Heart left ventricle (tissue), 16 donors: ENCODE results near the gene SAP130. TPM values are rescaled to one million over a fixed set of nuclear protein-coding genes. Genes with fewer than 3 reads are reported as not detected.

ENCODE experiments used
- ATAC-seq, 4 donors: fragments of 200-7000 bp; cut with Tn5 transposase; one replicate each; pipeline ENCODE4 v1.9.1; 2020 to 2022; ENCODE audit warnings: moderate library complexity in 4 of 4, mild to moderate bottlenecking in 3 of 4, moderate number of reproducible peaks in 1 of 4
- DNase-seq, 5 donors: peaks; one replicate each; pipeline ENCODE4 v3.0.0-alpha.2; 2020
- H3K27ac ChIP-seq, 12 donors: fragments of 200-600 bp; sonication (generic) in 4 of 12; one replicate each; pipeline versions ENCODE4 v1.5.0 to v1.8.0; 2016 to 2022; ENCODE audit warnings: mild to moderate bottlenecking in 2 of 12
- H3K27me3 ChIP-seq, 9 donors: fragments of 200-600 bp; sonication (generic) in 2 of 9; one replicate each; pipeline versions ENCODE4 v1.5.1 to v1.8.0; 2016 to 2022; ENCODE audit warnings: mild to moderate bottlenecking in 3 of 9
- H3K36me3 ChIP-seq, 9 donors: fragments of 200-600 bp; sonication (generic) in 2 of 9; one replicate each; pipeline versions ENCODE4 v1.5.0 to v1.8.0; 2018 to 2022; ENCODE audit warnings: mild to moderate bottlenecking in 2 of 9
- H3K4me1 ChIP-seq, 12 donors: fragments of 200-600 bp; sonication (generic) in 4 of 12; one replicate each; pipeline versions ENCODE4 v1.5.0 to v1.8.0; 2016 to 2022; ENCODE audit warnings: mild to moderate bottlenecking in 3 of 12
- H3K4me3 ChIP-seq, 12 donors: fragments of 200-600 bp; sonication (generic) in 4 of 12; one replicate each; pipeline versions ENCODE4 v1.5.0 to v1.8.0; 2017 to 2022; ENCODE audit warnings: mild to moderate bottlenecking in 9 of 12, moderate library complexity in 4 of 12
- H3K9me3 ChIP-seq, 12 donors: fragments of 200-600 bp; sonication (generic) in 4 of 12; one replicate each; pipeline versions ENCODE4 v1.5.0 to v1.8.0; 2016 to 2022; ENCODE audit warnings: mild to moderate bottlenecking in 1 of 12
- CTCF ChIP-seq, 12 donors: fragments of 200-600 bp; sonication (generic) in 4 of 12; IDR thresholded peaks; one replicate each; pipeline versions ENCODE4 v1.5.0 to v1.8.0; 2018 to 2022; ENCODE audit warnings: antibody characterized with exemption in 12 of 12, mild to moderate bottlenecking in 5 of 12
- POLR2A ChIP-seq, 2 donors: fragments of 450-650 bp; IDR thresholded peaks; one replicate each; pipeline ENCODE4 v1.6.1; 2017; ENCODE audit warnings: antibody characterized with exemption in 2 of 2, mild to moderate bottlenecking in 2 of 2, moderate library complexity in 2 of 2
- WGBS, 4 donors: extraction: QIAGEN DNeasy Blood & Tissue Kit in 2 of 4; methylation state at CpG; one replicate each; pipeline versions ENCODE4 v1.1.5 to v1.1.7; 2013 to 2018; 5-methylcytosine and 5-hydroxymethylcytosine counted together
- intact Hi-C, 10 donors: fragments of 100-400 bp; cut with DNase I; formaldehyde crosslinking; loops; one replicate each; pipeline versions ENCODE4 v1.11.1 to v1.14.2; 2022
- polyA plus RNA-seq, 2 donors: library from polyadenylated mRNA; stranded (reverse); fragments of 200-250 nt; gene quantifications; one replicate each; pipeline ENCODE4 v1.2.3, GENCODE V29; 2013
- total RNA-seq, 9 donors: library from RNA; depleted of rRNA in 2 of 9; stranded (reverse); fragments of >200 nt in 2 of 9; fragmentation: NEBNext Ultra II Directional in 3 of 9; extraction: Animal tissue kit (Norgen Biotek cat#: 25700) in 3 of 9; gene quantifications; one replicate each; pipeline versions ENCODE4 v1.1.0 to v1.2.4, GENCODE V29; 2016 to 2023
- donor health status: ischemic (EF 13 %, LVEDD 7.1; RV severe dilation, severe dysfunction).
- donor health status: healthy with polysubstance abuse.
- donor health status: DM: no; HTN: yes; CAD: no.
- donor health status: DM: no; HTN: no; CAD: no.
- donor health status: ischemic (EF 25% LVEDD 6.9; RV normal size, moderate dysfunction).
- donor health status: ischemic (EF 25% LVEDD 5.7; RV mildly dilated, moderate dysfunction).
- donor health status: healthy.
- donor health status: DM: yes; HTN: yes; CAD: no.
- donor health status: ischemic (EF 35%, LVEDD 5.7; RV mildly dilated, moderate dysfunction).
- donor health status: nonischemic (EF 11% LVEDD 7.7; RV severe dilation, severe dysfunction).
- donor health status: DM: yes; HTN: yes; CAD: no.
- donor health status: PGD.
- donor health status: ischemic (EF 29% LVEDD 5.4; RV normal size, mild dysfunction).
- donor health status: nonischemic (EF 23%, LVEDD 6.1; RV moderate dilation, normal function).

SAP130 gene
- total and polyA plus RNA-seq, 11 donors, result 4.6 to 20.3 (median 14.5) TPM

GRCh38 chr2:128027278-128027800, 520 bp downstream of the SAP130 start:
- WGBS, 4 donors, result 0 to 3% (median 1%) methylated on average over 1 to 51 of the region's 51 CpGs
- no peak for TF ChIP-seq POLR2A (IDR thresholded peaks at IDR 0.05)
- TF ChIP-seq CTCF (IDR thresholded peaks at IDR 0.05), result no peak
- ATAC-seq, result peak; percentile 94 to 98 (median 96)
- H3K4me1 ChIP-seq, result peaks cover 0 to 23% (median 10%) of the 10 kb centered on the region in 12 donors
- peaks cover 0 to 4% (median 0%) of the 10 kb centered on the region in 12 donors for H3K9me3 ChIP-seq
- H3K36me3 ChIP-seq, result peaks cover 0 to 19% (median 3%) of the 10 kb centered on the region in 9 donors
- intact Hi-C loops, result loop anchor here in 9 of 10 donors (1.0 to 10.0 kb wide), 7 partner anchors 64 to 173 kb away; partner anchors contain the start of genes UGGT1 (in 6 of the 9), AMMECR1L (in 4 of the 9) and POLR2D (in 1 of the 9)
- peak overlapping the region; percentile 91 to 100 (median 96) for H3K27ac ChIP-seq
- peak overlapping the region; percentile 81 to 100 (median 93) for H3K4me3 ChIP-seq
- no peaks in the 10 kb centered on the region for H3K27me3 ChIP-seq
- peak; percentile 99 to 100 (median 100) for DNase-seq

GRCh38 chr2:128026448-128027277, 1.2 kb downstream of the SAP130 start:
- DNase-seq, result no peak
- H3K36me3 ChIP-seq, result peaks cover 0 to 26% (median 8%) of the 10 kb centered on the region in 9 donors
- WGBS, 4 donors, result 0 to 1% (median 1%) methylated on average over 38 to 57 of the region's 57 CpGs
- peak overlapping the region in 11 of 12 donors; percentile 54 to 100 (median 80) for H3K27ac ChIP-seq
- TF ChIP-seq POLR2A (IDR thresholded peaks at IDR 0.05) (peak in 1 of 2 donors; percentile 58), CTCF (IDR thresholded peaks at IDR 0.05) (no peak)
- no peaks in the 10 kb centered on the region for H3K27me3 ChIP-seq
- peaks cover 0 to 23% (median 10%) of the 10 kb centered on the region in 12 donors for H3K4me1 ChIP-seq
- intact Hi-C loops, result loop anchor here in 9 of 10 donors (1.0 to 10.0 kb wide), 7 partner anchors 65 to 172 kb away; partner anchors contain the start of genes UGGT1 (in 6 of the 9), AMMECR1L (in 4 of the 9) and POLR2D (in 1 of the 9)
- no peak for ATAC-seq
- no peaks in the 10 kb centered on the region for H3K9me3 ChIP-seq
- peak overlapping the region; percentile 81 to 100 (median 93) for H3K4me3 ChIP-seq

- TF ChIP-seq POLR2A (IDR thresholded peaks at IDR 0.05) (no peak), CTCF (IDR thresholded peaks at IDR 0.05) (no peak)
- ATAC-seq, result no peak
- WGBS, 4 donors, result 88 to 94% (median 91%) methylated on average over 4 of the region's 4 CpGs
- H3K4me3 ChIP-seq, result no peak overlapping the region
- H3K27me3 ChIP-seq, result no peaks in the 10 kb centered on the region
- H3K9me3 ChIP-seq, result no peaks in the 10 kb centered on the region
- no peak overlapping the region for H3K27ac ChIP-seq
- intact Hi-C loops, result loop anchor here in 8 of 10 donors (5.0 to 10.0 kb wide), 5 partner anchors 67 to 170 kb away; partner anchors contain the start of genes UGGT1 (in 5 of the 8), AMMECR1L (in 4 of the 8) and POLR2D (in 1 of the 8)
- DNase-seq, result no peak
- peaks cover 0 to 40% (median 14%) of the 10 kb centered on the region in 9 donors for H3K36me3 ChIP-seq
- H3K4me1 ChIP-seq, result peaks cover 0 to 23% (median 10%) of the 10 kb centered on the region in 12 donors
Observed at GRCh38 chr2:128024816-128025215, 3.0 kb downstream of the SAP130 start.

- peaks cover 0 to 93% (median 68%) of the 10 kb centered on the region in 9 donors for H3K36me3 ChIP-seq
- no peak overlapping the region for H3K4me3 ChIP-seq
- H3K27me3 ChIP-seq, result no peaks in the 10 kb centered on the region
- WGBS, 4 donors, result 87 to 95% (median 91%) methylated on average over 8 of the region's 8 CpGs
- H3K27ac ChIP-seq, result no peak overlapping the region
- ATAC-seq (no peak), DNase-seq (no peak)
- TF ChIP-seq CTCF (IDR thresholded peaks at IDR 0.05), result no peak
- TF ChIP-seq POLR2A (IDR thresholded peaks at IDR 0.05), result no peak
- no peaks in the 10 kb centered on the region for H3K9me3 ChIP-seq
- H3K4me1 ChIP-seq, result peaks cover 0 to 5% (median 0%) of the 10 kb centered on the region in 12 donors
- intact Hi-C loops, result no loop called here
Observed at GRCh38 chr2:128017561-128017960, 10.3 kb downstream of the SAP130 start.
